Keratinocyte (primary cell): ENCODE data around the gene TPK1. TPM values are rescaled to one million over a fixed set of nuclear protein-coding genes. Genes with fewer than 3 reads are reported as not detected.

Experiments used
- DNase-seq: peaks from one replicate; pipeline ENCODE4 v3.0.0-alpha.2; 2011; ENCODE audit warnings: low read depth, missing footprints, low spot score
- FAIRE-seq: peaks from 2 replicates; lab custom pipeline; 2011; peaks lifted over from hg19 to GRCh38; lab: Jason Lieb, UNC
- H2AFZ ChIP-seq: 2 replicates; pipeline ENCODE4 v1.6.0; 2012; ENCODE audit warnings: low read length, control low read depth, inconsistent platforms; ENCODE audit not compliant: control insufficient read depth
- H3K27ac ChIP-seq: 2 replicates; pipeline ENCODE4 v1.5.1; 2011; ENCODE audit warnings: low read length; ENCODE audit not compliant: control insufficient read depth, insufficient read depth
- H3K27me3 ChIP-seq: 3 replicates; pipeline ENCODE4 v1.6.0; 2011; ENCODE audit warnings: low read length; ENCODE audit not compliant: control insufficient read depth, insufficient read depth; ENCODE audit errors: extremely low read depth
- H3K36me3 ChIP-seq, 2 experiments: 2 replicates in 1 of 2; 3 replicates in 1 of 2; pipeline ENCODE4 v1.5.1; 2011; ENCODE audit warnings: low read length in 2 of 2, mild to moderate bottlenecking in 1 of 2; ENCODE audit not compliant: control insufficient read depth in 2 of 2, insufficient read depth in 2 of 2; ENCODE audit errors: extremely low read depth in 1 of 2
- H3K4me1 ChIP-seq: 3 replicates; pipeline ENCODE4 v1.5.1; 2011; ENCODE audit warnings: low read length; ENCODE audit not compliant: control insufficient read depth, insufficient read depth; ENCODE audit errors: extremely low read depth
- H3K4me2 ChIP-seq: 3 replicates; pipeline ENCODE4 v1.6.0; 2011; ENCODE audit warnings: low read depth, low read length; ENCODE audit not compliant: control insufficient read depth, insufficient read depth; ENCODE audit errors: extremely low read depth
- H3K4me3 ChIP-seq, 3 experiments: fragments of 200-600 bp in 1 of 3; sonication (generic) in 1 of 3; 2 replicates in 2 of 3; 3 replicates in 1 of 3; pipeline ENCODE4 v1.5.1; 2011 to 2016; ENCODE audit warnings: low read length in 3 of 3, mild to moderate bottlenecking in 3 of 3, control low read depth in 2 of 3, inconsistent platforms in 1 of 3, low read depth in 1 of 3, mixed read lengths in 1 of 3, mixed run types in 1 of 3, moderate library complexity in 1 of 3; ENCODE audit not compliant: control insufficient read depth in 2 of 3, insufficient read depth in 2 of 3; ENCODE audit errors: extremely low read depth in 1 of 3
- H3K79me2 ChIP-seq: 2 replicates; pipeline ENCODE4 v1.6.0; 2012; ENCODE audit warnings: low read length; ENCODE audit not compliant: control insufficient read depth, insufficient read depth
- H3K9ac ChIP-seq: 3 replicates; pipeline ENCODE4 v1.6.0; 2011; ENCODE audit warnings: low read length; ENCODE audit not compliant: control insufficient read depth, insufficient read depth; ENCODE audit errors: extremely low read depth
- H3K9me1 ChIP-seq: 3 replicates; pipeline ENCODE4 v1.6.0; 2011; ENCODE audit warnings: low read length; ENCODE audit not compliant: control insufficient read depth, insufficient read depth; ENCODE audit errors: extremely low read depth
- H3K9me3 ChIP-seq: 2 replicates; pipeline ENCODE4 v1.5.1; 2012; ENCODE audit warnings: low read depth, low read length; ENCODE audit not compliant: control insufficient read depth
- H4K20me1 ChIP-seq: 3 replicates; pipeline ENCODE4 v1.6.0; 2011; ENCODE audit warnings: low read length; ENCODE audit not compliant: control insufficient read depth, insufficient read depth; ENCODE audit errors: extremely low read depth
- CTCF ChIP-seq, 3 experiments: IDR thresholded peaks in 1 of 3; conservative IDR thresholded peaks in 1 of 3; optimal IDR thresholded peaks in 1 of 3; 2 replicates in 2 of 3; 3 replicates in 1 of 3; pipeline versions ENCODE3 to v1.5.1; 2011; ENCODE audit warnings: low read length in 3 of 3, mild to moderate bottlenecking in 3 of 3, moderate library complexity in 2 of 3, control low read depth in 1 of 3, inconsistent platforms in 1 of 3; ENCODE audit not compliant: insufficient read depth in 2 of 3; ENCODE audit errors: extremely low read depth in 1 of 3
- EZH2 ChIP-seq: IDR thresholded peaks from one replicate; pipeline ENCODE4 v1.6.1; 2012; ENCODE audit warnings: inconsistent platforms, mild to moderate bottlenecking, low read length, moderate library complexity
- dilution Hi-C: fragments of 300-500 bp; cut with MboI; formaldehyde crosslinking; loops from one replicate; pipeline ENCODE4 v1.7.0; 2020; ENCODE audit warnings: low sequenced_read_pairs; ENCODE audit not compliant: extremely low pct_ligation_motif_present
- polyA plus RNA-seq, 5 experiments: library from polyadenylated mRNA; depleted of rRNA in 3 of 5; stranded (reverse) in 3 of 5; stranded (forward) in 1 of 5; unstranded in 1 of 5; fragments of >200 nt; gene quantifications; 1 replicate in 1 of 5; 2 replicates in 3 of 5; 3 replicates in 1 of 5; pipeline versions ENCODE4 v1.2.1 to v1.2.3, GENCODE V29; 2011 to 2012; ENCODE audit warnings: missing spikeins in 2 of 5, low read depth in 1 of 5, low replicate concordance in 1 of 5

TPK1 gene
- polyA plus RNA-seq, 1 donor (not counting 4 experiments of a cell fraction or from before 2014, with no cell fraction given): 1.9 TPM

GRCh38 chr7:144414815-144415214 is 421.0 kb downstream of the TPK1 start:
- H4K20me1 ChIP-seq: no peaks in the 10 kb centered on the region
- peaks cover 22% of the 10 kb centered on the region for H3K4me1 ChIP-seq
- no peak overlapping the region for H3K9ac ChIP-seq
- no peaks in the 10 kb centered on the region for H3K9me3 ChIP-seq
- no peak overlapping the region for H3K4me3 ChIP-seq
- dilution Hi-C loops: no loop called here
- H3K9me1 ChIP-seq: no peaks in the 10 kb centered on the region
- H3K27ac ChIP-seq: no peak overlapping the region
- DNase-seq: no peak
- H3K4me2 ChIP-seq: no peak overlapping the region
- no peaks in the 10 kb centered on the region for H3K36me3 ChIP-seq
- TF ChIP-seq CTCF (optimal IDR thresholded peaks at IDR 0.05 in 1 of 3, IDR thresholded peaks at IDR 0.05 in 1 of 3, conservative IDR thresholded peaks at IDR 0.05 in 1 of 3; ENCODE audit: extremely low read depth in 1 of 3, insufficient read depth in 2 of 3, low read length in 3 of 3) (no peak), EZH2 (no peak)
- FAIRE-seq: no peak
- no peaks in the 10 kb centered on the region for H3K79me2 ChIP-seq
- H3K27me3 ChIP-seq: no peaks in the 10 kb centered on the region
- H2AFZ ChIP-seq: no peak overlapping the region

- Histone ChIP-seq H3K9me1 (no peaks in the 10 kb centered on the region), H3K36me3 (no peaks in the 10 kb centered on the region), H3K4me1 (peaks cover 24% of the 10 kb centered on the region), H3K9ac (no peak overlapping the region), H3K9me3 (no peaks in the 10 kb centered on the region), H4K20me1 (no peaks in the 10 kb centered on the region), H3K79me2 (no peaks in the 10 kb centered on the region), H2AFZ (peak overlapping the region; percentile 44), H3K27me3 (no peaks in the 10 kb centered on the region), H3K27ac (no peak overlapping the region), H3K4me2 (no peak overlapping the region), H3K4me3 (no peak overlapping the region)
- DNase-seq (no peak), FAIRE-seq (no peak)
- dilution Hi-C loops: no loop called here
- TF ChIP-seq CTCF (optimal IDR thresholded peaks at IDR 0.05 in 1 of 3, IDR thresholded peaks at IDR 0.05 in 1 of 3, conservative IDR thresholded peaks at IDR 0.05 in 1 of 3; ENCODE audit: extremely low read depth in 1 of 3, insufficient read depth in 2 of 3, low read length in 3 of 3): no peak
- TF ChIP-seq EZH2: no peak
Observed at GRCh38 chr7:144410441-144410840, 425.4 kb downstream of the TPK1 start.
